Spleen (tissue), 11 donors: ENCODE measurements around the gene RAD51D. TPM values are rescaled to one million over a fixed set of nuclear protein-coding genes. Genes with fewer than 3 reads are reported as not detected.

Experiments
- DNase-seq: peaks from one replicate; pipeline ENCODE4 v3.0.0-alpha.2; 2020
- H3K27ac ChIP-seq, 8 donors: fragments of 200-600 bp; sonication (generic) in 7 of 8; 1 replicate in 4 of 8; 2 replicates in 4 of 8; pipeline versions ENCODE4 v1.5.0 to v1.8.0; 2016 to 2021; ENCODE audit warnings: inconsistent platforms in 4 of 8, mild to moderate bottlenecking in 4 of 8, moderate library complexity in 1 of 8
- H3K27me3 ChIP-seq, 7 donors: fragments of 200-600 bp; sonication (generic) in 6 of 7; replicated peaks in 1 of 7; 1 replicate in 4 of 7; 2 replicates in 3 of 7; pipeline versions ENCODE4 v1.5.0 to v1.8.0; 2016 to 2021; ENCODE audit warnings: inconsistent platforms in 3 of 7, mild to moderate bottlenecking in 1 of 7
- H3K36me3 ChIP-seq, 6 donors: fragments of 200-600 bp; sonication (generic) in 5 of 6; 1 replicate in 4 of 6; 2 replicates in 2 of 6; pipeline versions ENCODE4 v1.5.0 to v1.8.0; 2016 to 2021; ENCODE audit warnings: inconsistent platforms in 2 of 6
- H3K4me1 ChIP-seq, 6 donors: fragments of 200-600 bp; sonication (generic) in 5 of 6; 1 replicate in 3 of 6; 2 replicates in 3 of 6; pipeline versions ENCODE4 v1.5.0 to v1.8.0; 2016 to 2021; ENCODE audit warnings: inconsistent platforms in 3 of 6
- H3K4me3 ChIP-seq, 8 donors: fragments of 200-600 bp; sonication (generic) in 7 of 8; 1 replicate in 4 of 8; 2 replicates in 4 of 8; pipeline versions ENCODE4 v1.5.0 to v1.8.0; 2016 to 2021; ENCODE audit warnings: inconsistent platforms in 4 of 8, mild to moderate bottlenecking in 4 of 8, moderate library complexity in 2 of 8
- H3K9me3 ChIP-seq, 8 donors: fragments of 200-600 bp; sonication (generic) in 7 of 8; 1 replicate in 4 of 8; 2 replicates in 4 of 8; pipeline versions ENCODE4 v1.5.0 to v1.8.0; 2016 to 2021; ENCODE audit warnings: inconsistent platforms in 4 of 8
- POLR2A ChIP-seq, 3 donors: fragments of 450-650 bp; IDR thresholded peaks; one replicate each; pipeline ENCODE4 v1.5.1; 2017; ENCODE audit warnings: antibody characterized with exemption in 3 of 3, mild to moderate bottlenecking in 1 of 3
- POLR2AphosphoS5 ChIP-seq, 3 donors: sonication (generic); formaldehyde crosslinking; IDR thresholded peaks; one replicate each; pipeline ENCODE4 v1.5.1; 2017; ENCODE audit warnings: antibody characterized with exemption in 3 of 3
- WGBS, 5 donors: extraction: QIAGEN DNeasy Blood & Tissue Kit in 3 of 5; methylation state at CpG; one replicate each; pipeline versions ENCODE4 v1.1.5 to v1.1.7; 2013 to 2018; 5-methylcytosine and 5-hydroxymethylcytosine counted together
- intact Hi-C: fragments of 100-400 bp; cut with DNase I; formaldehyde crosslinking; loops from one replicate; pipeline ENCODE4 v1.15.0; 2023; ENCODE audit warnings: low total_unique reads
- polyA plus RNA-seq, 3 donors: library from polyadenylated mRNA; stranded (reverse); fragments of 200-250 nt; gene quantifications; one replicate each; pipeline ENCODE4 v1.2.1, GENCODE V29; 2013
- total RNA-seq, 7 donors: library from RNA; depleted of rRNA in 3 of 7; stranded (reverse); fragments of >200 nt in 3 of 7; fragmentation: NEBNext Ultra II Directional in 4 of 7; extraction: Animal tissue kit (Norgen Biotek cat#: 25700) in 4 of 7; gene quantifications; one replicate each; pipeline versions ENCODE4 v1.1.0 to v1.2.1, GENCODE V29; 2016 to 2021
- TF ChIP-seq, protein P1 (sequence below), 11 experiments: fragments of 200-600 bp in 7 of 11; fragments of 450-650 bp in 4 of 11; sonication (generic) in 4 of 11; IDR thresholded peaks in 8 of 11; conservative IDR thresholded peaks in 3 of 11; 1 replicate in 7 of 11; 2 replicates in 4 of 11; pipeline versions ENCODE4 v1.4.0 to v1.8.0; 2016 to 2021; ENCODE audit warnings: antibody characterized with exemption in 11 of 11, inconsistent platforms in 4 of 11, mild to moderate bottlenecking in 1 of 11
- donor health status: healthy with polysubstance abuse.
- donor health status: DM: no; HTN: no; CAD: no; lungs with moderate emphysema.
- donor health status: DM: no; HTN: no; CAD: no.
- donor health status: Bipolar disorder and iron deficiency.
- donor health status: healthy.
- donor health status: DM: no; HTN: no; CAD: no.
- donor health status: DM: yes; HTN: yes; CAD: no.

RAD51D gene
- total and polyA plus RNA-seq, 10 donors: 4.0 to 24.1 (median 14.4) TPM

DNA sequence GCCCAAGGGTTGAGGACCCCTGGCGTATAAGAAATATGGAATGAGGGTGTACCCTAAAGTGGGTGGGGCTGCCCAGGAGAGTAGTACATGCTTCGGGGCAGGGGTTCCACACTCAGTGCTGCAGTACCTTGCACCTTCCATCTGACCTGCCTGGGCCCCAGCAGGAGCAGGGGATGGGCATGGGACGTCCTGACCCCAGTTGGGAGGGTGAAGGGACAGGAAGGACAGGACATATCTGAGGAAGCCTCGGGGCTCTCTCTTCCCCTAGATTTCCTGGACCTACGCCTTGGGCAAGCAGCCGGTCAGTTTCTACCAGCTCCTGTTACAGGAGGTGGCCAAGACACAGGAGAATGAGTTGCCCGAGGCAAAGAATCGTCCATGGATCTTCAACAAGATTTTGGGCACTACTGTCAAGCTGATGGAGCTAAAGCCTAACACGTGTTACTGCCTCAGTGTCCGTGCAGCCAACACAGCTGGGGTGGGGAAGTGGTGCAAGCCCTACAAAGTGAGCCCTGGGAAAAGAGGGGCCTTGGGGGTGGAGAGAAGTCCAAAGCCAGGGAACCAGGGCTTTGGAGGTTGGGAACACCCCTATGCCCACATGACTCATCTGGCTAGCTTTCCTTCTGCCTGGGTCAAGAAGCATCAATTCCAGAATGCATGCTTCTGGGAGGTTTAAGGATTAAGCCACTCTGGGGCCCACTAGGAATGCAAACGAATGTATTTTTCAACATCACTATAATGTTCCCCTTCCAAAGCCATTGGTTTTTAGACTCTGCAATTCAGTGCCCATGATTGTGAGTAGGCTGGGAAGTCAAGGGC lies 9.7 kb upstream of the RAD51D start:
- H3K4me1 ChIP-seq: no peaks in the 10 kb centered on the region
- H3K27ac ChIP-seq: no peak overlapping the region
- TF ChIP-seq, protein P1, sequence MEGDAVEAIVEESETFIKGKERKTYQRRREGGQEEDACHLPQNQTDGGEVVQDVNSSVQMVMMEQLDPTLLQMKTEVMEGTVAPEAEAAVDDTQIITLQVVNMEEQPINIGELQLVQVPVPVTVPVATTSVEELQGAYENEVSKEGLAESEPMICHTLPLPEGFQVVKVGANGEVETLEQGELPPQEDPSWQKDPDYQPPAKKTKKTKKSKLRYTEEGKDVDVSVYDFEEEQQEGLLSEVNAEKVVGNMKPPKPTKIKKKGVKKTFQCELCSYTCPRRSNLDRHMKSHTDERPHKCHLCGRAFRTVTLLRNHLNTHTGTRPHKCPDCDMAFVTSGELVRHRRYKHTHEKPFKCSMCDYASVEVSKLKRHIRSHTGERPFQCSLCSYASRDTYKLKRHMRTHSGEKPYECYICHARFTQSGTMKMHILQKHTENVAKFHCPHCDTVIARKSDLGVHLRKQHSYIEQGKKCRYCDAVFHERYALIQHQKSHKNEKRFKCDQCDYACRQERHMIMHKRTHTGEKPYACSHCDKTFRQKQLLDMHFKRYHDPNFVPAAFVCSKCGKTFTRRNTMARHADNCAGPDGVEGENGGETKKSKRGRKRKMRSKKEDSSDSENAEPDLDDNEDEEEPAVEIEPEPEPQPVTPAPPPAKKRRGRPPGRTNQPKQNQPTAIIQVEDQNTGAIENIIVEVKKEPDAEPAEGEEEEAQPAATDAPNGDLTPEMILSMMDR (IDR thresholded peaks at IDR 0.05 in 8 of 11, conservative IDR thresholded peaks at IDR 0.05 in 3 of 11): no peak
- no peak for TF ChIP-seq POLR2A (IDR thresholded peaks at IDR 0.05)
- no peak for TF ChIP-seq POLR2AphosphoS5 (IDR thresholded peaks at IDR 0.05)
- no peak overlapping the region for H3K4me3 ChIP-seq
- H3K27me3 ChIP-seq: no peaks in the 10 kb centered on the region
- H3K9me3 ChIP-seq: no peaks in the 10 kb centered on the region
- 77 to 87% (median 79%) methylated on average over 10 to 11 of the region's 11 CpGs for WGBS, 5 donors
- DNase-seq: no peak
- intact Hi-C loops: no loop called here
- peaks cover 0 to 44% (median 34%) of the 10 kb centered on the region in 6 donors for H3K36me3 ChIP-seq

DNA sequence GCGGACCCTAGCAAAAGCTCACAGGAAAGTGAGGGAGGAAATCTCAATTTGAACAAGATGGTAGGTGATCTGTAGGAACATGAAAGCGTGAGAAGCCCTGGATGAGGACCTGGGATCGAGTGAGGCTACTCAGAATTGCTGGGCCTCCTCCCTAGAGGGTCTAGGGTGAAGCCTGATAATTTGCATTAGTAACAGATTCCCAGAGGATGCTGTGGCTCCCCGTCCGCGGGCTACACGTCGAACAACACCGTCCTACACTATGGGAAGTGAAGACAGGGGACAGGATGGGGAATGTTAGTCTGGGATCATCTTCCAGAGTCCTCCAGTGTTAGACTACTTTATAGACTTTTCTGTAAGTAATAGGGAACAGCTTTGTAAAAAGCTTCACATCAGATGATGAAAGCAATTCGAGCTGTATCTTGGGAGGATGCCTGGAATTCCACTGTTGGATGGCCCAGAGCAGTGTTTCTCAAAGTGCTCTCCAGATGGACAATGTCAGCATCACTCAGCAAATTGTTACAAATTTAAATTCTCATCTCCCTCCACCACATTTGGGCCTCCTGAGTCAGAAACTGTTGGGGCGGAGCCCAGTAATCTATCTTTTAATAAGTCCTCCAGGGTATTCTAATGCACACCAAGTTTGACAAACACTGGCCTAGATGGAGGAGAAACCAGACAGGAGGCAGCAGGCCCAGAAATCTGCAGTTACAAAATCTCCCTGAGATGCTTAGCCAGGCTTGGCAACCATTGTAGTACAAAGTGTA lies 8.3 kb upstream of the RAD51D start:
- Histone ChIP-seq H3K27me3 (no peaks in the 10 kb centered on the region), H3K4me3 (no peak overlapping the region), H3K4me1 (no peaks in the 10 kb centered on the region), H3K9me3 (no peaks in the 10 kb centered on the region), H3K27ac (no peak overlapping the region), H3K36me3 (peaks cover 0 to 30% (median 20%) of the 10 kb centered on the region in 6 donors)
- DNase-seq: no peak
- WGBS, 5 donors: 77 to 92% (median 89%) methylated on average over 11 of the region's 11 CpGs
- intact Hi-C loops: no loop called here
- TF ChIP-seq POLR2AphosphoS5 (IDR thresholded peaks at IDR 0.05) (no peak), POLR2A (IDR thresholded peaks at IDR 0.05) (no peak)
- TF ChIP-seq, protein P1 (IDR thresholded peaks at IDR 0.05 in 8 of 11, conservative IDR thresholded peaks at IDR 0.05 in 3 of 11): no peak

DNA sequence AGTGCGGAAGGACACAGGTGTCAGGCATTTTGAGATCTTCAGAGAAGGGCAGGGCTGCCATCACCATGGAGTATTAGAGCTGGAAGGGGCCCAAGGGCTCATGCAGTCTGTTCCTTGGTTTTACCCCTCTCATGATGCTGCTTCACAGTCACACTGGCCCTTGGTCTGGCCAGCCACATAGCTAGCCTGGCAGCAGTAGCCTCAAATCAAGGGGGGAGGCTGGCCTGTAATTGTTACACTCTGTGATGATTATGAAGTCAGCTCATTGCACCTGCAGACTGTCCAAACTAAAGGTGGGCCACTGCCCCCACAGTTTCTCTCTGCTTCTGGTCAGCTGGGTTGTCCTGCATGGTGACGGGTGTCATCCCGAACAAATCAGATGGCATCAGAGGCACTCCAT lies 1.7 kb upstream of the RAD51D start, which contains the start of gene FNDC8:
Gene FNDC8, plus strand, starts transcription at position 301 of the 400 bp plus-strand sequence. Its CDS starts 79 bp downstream, at position 380.
- TF ChIP-seq POLR2AphosphoS5 (IDR thresholded peaks at IDR 0.05): no peak
- TF ChIP-seq, protein P1 (IDR thresholded peaks at IDR 0.05 in 8 of 11, conservative IDR thresholded peaks at IDR 0.05 in 3 of 11): no peak
- Histone ChIP-seq H3K4me1 (peaks cover 12 to 42% (median 28%) of the 10 kb centered on the region in 6 donors), H3K9me3 (no peaks in the 10 kb centered on the region), H3K27ac (no peak within 1 kb of the TSS), H3K4me3 (no peak within 1 kb of the TSS), H3K36me3 (peaks cover 0 to 7% (median 0%) of the 10 kb centered on the region in 6 donors), H3K27me3 (no peaks in the 10 kb centered on the region)
- 92 to 98% (median 93%) methylated on average over 3 of the region's 3 CpGs for WGBS, 5 donors
- DNase-seq: no peak
- intact Hi-C loops: loop anchor here (5.0 kb wide), 1 partner anchor 579 kb away; no protein-coding TSS in a partner anchor

DNA sequence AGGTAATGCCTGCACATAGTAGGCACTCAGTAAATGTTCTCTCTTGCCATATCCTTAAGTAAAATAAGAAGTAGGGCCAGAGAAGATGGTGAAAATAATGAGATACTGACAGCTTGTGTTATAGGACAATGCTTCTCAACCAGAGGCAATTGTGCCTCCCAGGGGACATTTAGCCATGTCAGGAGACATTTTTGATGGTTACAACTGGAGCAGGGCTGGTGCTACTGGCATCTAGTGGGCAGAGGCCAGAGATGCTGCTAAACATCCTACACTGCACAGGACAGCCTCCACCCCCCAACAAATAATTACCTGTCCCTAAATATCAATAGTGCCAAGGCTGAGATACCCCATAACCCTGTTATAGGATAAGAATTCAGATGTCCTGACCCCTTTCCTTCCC lies 1.7 kb downstream of the RAD51D start:
- H3K27ac ChIP-seq: peak overlapping the region in 1 of 8 donors; percentile 92
- peaks cover 0 to 26% (median 0%) of the 10 kb centered on the region in 6 donors for H3K36me3 ChIP-seq
- DNase-seq: no peak
- H3K27me3 ChIP-seq: no peaks in the 10 kb centered on the region
- TF ChIP-seq POLR2AphosphoS5 (IDR thresholded peaks at IDR 0.05): no peak
- TF ChIP-seq, protein P1 (IDR thresholded peaks at IDR 0.05 in 8 of 11, conservative IDR thresholded peaks at IDR 0.05 in 3 of 11): peak in 3 of 11 experiments; percentile 13 to 22 (median 15)
- no peaks in the 10 kb centered on the region for H3K9me3 ChIP-seq
- H3K4me1 ChIP-seq: peaks cover 12 to 45% (median 28%) of the 10 kb centered on the region in 6 donors
- H3K4me3 ChIP-seq: peak overlapping the region in 1 of 8 donors; percentile 97
- intact Hi-C loops: loop anchor here (5.0 kb wide), 1 partner anchor 696 kb away; no protein-coding TSS in a partner anchor
